ENCODE data around the gene ELF2.

DNA sequence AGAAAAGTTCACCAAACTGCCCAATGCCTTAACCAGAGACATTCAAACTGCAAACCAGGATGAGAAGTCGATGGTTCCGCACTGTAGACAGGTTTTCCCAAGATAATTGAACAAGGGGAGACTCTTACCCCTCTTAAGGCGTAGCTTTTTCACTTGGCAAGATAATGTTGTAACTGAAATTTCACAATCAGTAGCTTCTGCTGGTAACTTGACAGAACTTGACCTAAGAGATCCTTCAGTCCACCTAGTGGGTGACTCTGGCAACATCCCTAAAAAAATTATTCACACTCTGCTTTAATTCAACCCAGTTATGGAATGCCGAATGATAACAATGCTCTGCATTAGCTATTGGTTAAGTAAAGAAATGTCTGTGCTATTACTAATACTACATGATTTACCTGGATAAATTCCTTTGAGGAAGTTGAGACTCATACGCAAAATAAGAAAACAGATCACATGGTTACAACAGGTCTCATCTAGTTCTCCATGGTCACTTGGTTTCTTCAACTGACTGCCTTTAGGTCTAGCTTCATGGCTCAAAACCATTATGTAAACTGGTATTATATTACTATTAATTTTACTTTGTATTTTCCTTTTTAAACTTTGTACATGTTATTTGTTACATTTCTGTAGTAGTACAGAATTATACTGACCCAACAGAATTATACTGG, 9.1 kb downstream of the ELF2 start:
- TF ChIP-seq, protein P1, sequence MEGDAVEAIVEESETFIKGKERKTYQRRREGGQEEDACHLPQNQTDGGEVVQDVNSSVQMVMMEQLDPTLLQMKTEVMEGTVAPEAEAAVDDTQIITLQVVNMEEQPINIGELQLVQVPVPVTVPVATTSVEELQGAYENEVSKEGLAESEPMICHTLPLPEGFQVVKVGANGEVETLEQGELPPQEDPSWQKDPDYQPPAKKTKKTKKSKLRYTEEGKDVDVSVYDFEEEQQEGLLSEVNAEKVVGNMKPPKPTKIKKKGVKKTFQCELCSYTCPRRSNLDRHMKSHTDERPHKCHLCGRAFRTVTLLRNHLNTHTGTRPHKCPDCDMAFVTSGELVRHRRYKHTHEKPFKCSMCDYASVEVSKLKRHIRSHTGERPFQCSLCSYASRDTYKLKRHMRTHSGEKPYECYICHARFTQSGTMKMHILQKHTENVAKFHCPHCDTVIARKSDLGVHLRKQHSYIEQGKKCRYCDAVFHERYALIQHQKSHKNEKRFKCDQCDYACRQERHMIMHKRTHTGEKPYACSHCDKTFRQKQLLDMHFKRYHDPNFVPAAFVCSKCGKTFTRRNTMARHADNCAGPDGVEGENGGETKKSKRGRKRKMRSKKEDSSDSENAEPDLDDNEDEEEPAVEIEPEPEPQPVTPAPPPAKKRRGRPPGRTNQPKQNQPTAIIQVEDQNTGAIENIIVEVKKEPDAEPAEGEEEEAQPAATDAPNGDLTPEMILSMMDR (conservative IDR thresholded peaks at IDR 0.05; ENCODE audit: low read depth, low read length) = peak; percentile 45; the same call in 1 of the 2 replicates
- TF ChIP-seq EZH2 (IDR thresholded peaks at IDR 0.05; ENCODE audit: borderline replicate concordance, low read depth, low read length, poor library complexity, severe bottlenecking) = no peak
